Measurements from ENCODE around the gene PMCH. TPM values are rescaled to one million over a fixed set of nuclear protein-coding genes. Genes with fewer than 3 reads are reported as not detected.

Gene PMCH, protein sequence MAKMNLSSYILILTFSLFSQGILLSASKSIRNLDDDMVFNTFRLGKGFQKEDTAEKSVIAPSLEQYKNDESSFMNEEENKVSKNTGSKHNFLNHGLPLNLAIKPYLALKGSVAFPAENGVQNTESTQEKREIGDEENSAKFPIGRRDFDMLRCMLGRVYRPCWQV
- 0.20 TPM in 1 of 5 replicates, not detected in the others for total RNA-seq (2022; extraction: Qiagen RNA extraction; ENCODE audit: low read depth)

DNA sequence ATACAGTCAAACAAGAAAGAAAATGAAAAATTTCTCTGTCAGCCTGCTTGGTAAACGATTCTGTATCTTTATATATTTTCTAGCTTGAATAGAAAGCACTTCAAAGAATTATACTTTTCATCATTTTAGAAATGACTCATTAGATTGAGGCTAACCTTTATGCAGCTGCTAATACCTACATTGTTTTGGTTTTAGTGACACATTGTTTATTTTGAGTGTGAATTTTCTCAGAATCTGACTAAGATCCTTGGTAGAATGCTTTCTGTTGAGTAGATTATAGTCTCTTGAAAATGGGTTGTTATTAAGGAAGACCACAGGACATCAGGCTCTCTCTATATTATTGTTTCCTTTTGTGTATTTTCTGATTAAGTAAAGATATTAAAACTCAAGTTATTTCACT is at the start of gene PMCH:
TSS of gene PMCH (minus strand) at position 45 of the 400 bp plus-strand sequence. CDS start 63 bp downstream, outside the sequence.

Other genes with a start within 250 kb of the PMCH start
- 28.0 to 36.8 TPM (median 29.7 TPM) in 5 replicates for gene WASHC3, start 135.8 kb downstream of the PMCH start, total RNA-seq (2022; extraction: Qiagen RNA extraction; ENCODE audit: low read depth)
- gene NUP37, start 77.7 kb downstream of the PMCH start, total RNA-seq (2022; extraction: Qiagen RNA extraction; ENCODE audit: low read depth), result 68.7 to 77.3 TPM (median 74.3 TPM) in 5 replicates
- 20.5 to 27.2 TPM (median 25.6 TPM) in 5 replicates for gene PARPBP, start 77.7 kb downstream of the PMCH start, total RNA-seq (2022; extraction: Qiagen RNA extraction; ENCODE audit: low read depth)